ENCODE data around the gene ACVR1B.

The ACVR1B gene

DNA sequence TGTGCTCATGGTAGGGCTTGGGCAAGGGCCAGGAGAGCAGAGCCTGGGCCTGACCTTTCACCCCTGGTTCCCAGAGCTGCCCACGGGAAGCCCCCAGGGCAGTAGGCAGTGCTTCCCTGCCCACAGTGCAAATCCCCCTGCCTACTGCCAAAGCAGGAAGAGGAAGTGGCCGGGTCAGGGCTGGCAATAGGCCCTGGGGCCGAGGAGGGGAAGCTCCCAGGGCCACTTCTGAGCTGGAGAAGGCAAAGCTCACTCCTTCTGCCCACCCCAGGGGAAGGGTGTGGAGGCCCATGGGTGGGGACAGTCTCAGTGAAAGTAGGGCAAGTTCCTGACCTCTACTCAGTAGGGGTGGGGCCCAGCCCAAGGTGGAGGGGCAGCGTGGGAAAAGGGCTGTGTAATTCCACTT lies 94.3 kb downstream of the ACVR1B start:
- Histone ChIP-seq H3K4me3 (ENCODE audit: low read length) (no peak overlapping the region), H3K4me1 (ENCODE audit: control insufficient read depth, insufficient read depth, low read length) (peaks cover 32% of the 10 kb centered on the region), H3K36me3 (ENCODE audit: control insufficient read depth, insufficient read depth, low read length) (no peaks in the 10 kb centered on the region), H3K27ac (ENCODE audit: low read depth, low read length) (peak overlapping the region; percentile 12), H3K9ac (ENCODE audit: low read length) (no peak overlapping the region), H3K27me3 (ENCODE audit: control insufficient read depth, insufficient read depth, low read length) (no peaks in the 10 kb centered on the region)
